DND-41 (cell line): ENCODE results near the gene ZNF281.
A peak's percentile ranks its signal among the peaks of the same experiment; 100 is the strongest.
"Not testable (repeated sequence)": the region's sequence is repeated elsewhere in the genome, so short reads cannot be mapped to it uniquely, and the experiment has no call there.

Source experiments
- ATAC-seq: fragments of 200-7000 bp; cut with Tn5 transposase; 3 replicates; pipeline ENCODE4 v1.9.1; 2021; ENCODE audit warnings: low read depth; ENCODE audit not compliant: insufficient read depth
- DNase-seq: peaks from one replicate; pipeline ENCODE4 v3.0.0-alpha.2; 2020
- H2AFZ ChIP-seq: 2 replicates; pipeline ENCODE4 v1.6.0; 2012; ENCODE audit warnings: low read depth, low read length
- H3K27ac ChIP-seq: 2 replicates; pipeline ENCODE4 v1.5.1; 2012; ENCODE audit warnings: low read length, inconsistent platforms
- H3K27me3 ChIP-seq: fragments of 200-600 bp; sonication (generic); 2 replicates; pipeline ENCODE4 v1.6.0; 2012; ENCODE audit warnings: low read length, mild to moderate bottlenecking, inconsistent platforms; ENCODE audit not compliant: insufficient read depth, poor library complexity
- H3K36me3 ChIP-seq: 2 replicates; pipeline ENCODE4 v1.5.1; 2012; ENCODE audit warnings: low read length, inconsistent platforms; ENCODE audit not compliant: insufficient read depth
- H3K4me1 ChIP-seq: 2 replicates; pipeline ENCODE4 v1.5.1; 2012; ENCODE audit warnings: mild to moderate bottlenecking, low read length; ENCODE audit not compliant: insufficient read depth
- H3K4me2 ChIP-seq: 2 replicates; pipeline ENCODE4 v1.6.0; 2012; ENCODE audit warnings: mild to moderate bottlenecking, moderate library complexity, low read length, inconsistent platforms; ENCODE audit not compliant: insufficient read depth
- H3K4me3 ChIP-seq, 2 experiments: fragments of 200-600 bp in 1 of 2; shearing (Covaris generic) in 1 of 2; 2 replicates each; pipeline ENCODE4 v1.5.1; 2012 to 2016; ENCODE audit warnings: inconsistent platforms in 2 of 2, low read length in 2 of 2, mild to moderate bottlenecking in 2 of 2, low read depth in 1 of 2, moderate library complexity in 1 of 2
- H3K79me2 ChIP-seq: 2 replicates; pipeline ENCODE4 v1.6.0; 2012; ENCODE audit warnings: low read length, inconsistent platforms; ENCODE audit not compliant: insufficient read depth
- H3K9ac ChIP-seq: 2 replicates; pipeline ENCODE4 v1.6.0; 2012; ENCODE audit warnings: low read depth, mild to moderate bottlenecking, inconsistent platforms, low read length, moderate library complexity
- H3K9me3 ChIP-seq: 2 replicates; pipeline ENCODE4 v1.5.1; 2012; ENCODE audit warnings: low read length, moderate library complexity, mild to moderate bottlenecking, inconsistent platforms; ENCODE audit not compliant: insufficient read depth, severe bottlenecking
- H4K20me1 ChIP-seq: 2 replicates; pipeline ENCODE4 v1.6.0; 2012; ENCODE audit warnings: low read length; ENCODE audit not compliant: insufficient read depth
- CTCF ChIP-seq: IDR thresholded peaks from 2 replicates; pipeline ENCODE4 v1.5.1; 2012; ENCODE audit warnings: borderline replicate concordance, low read length, moderate library complexity, mild to moderate bottlenecking; ENCODE audit not compliant: poor library complexity, severe bottlenecking; ENCODE audit errors: extremely low read depth
- EZH2 ChIP-seq: IDR thresholded peaks from 3 replicates; pipeline ENCODE4 v1.6.1; 2012; ENCODE audit warnings: borderline replicate concordance, low read depth, mild to moderate bottlenecking, moderate library complexity, low read length, inconsistent platforms; ENCODE audit not compliant: severe bottlenecking

The ZNF281 gene

GRCh38 chr1:200363264-200363933 lies 46.4 kb downstream of the ZNF281 start:
- TF ChIP-seq CTCF (no peak), EZH2 (no peak)
- Histone ChIP-seq H3K9me3 (no peaks in the 10 kb centered on the region), H3K9ac (no peak overlapping the region), H3K4me2 (no peak overlapping the region), H3K27me3 (no peaks in the 10 kb centered on the region), H3K27ac (no peak overlapping the region), H2AFZ (no peak overlapping the region), H3K4me1 (no peaks in the 10 kb centered on the region), H4K20me1 (no peaks in the 10 kb centered on the region), H3K79me2 (no peaks in the 10 kb centered on the region), H3K4me3 (no peak overlapping the region), H3K36me3 (no peaks in the 10 kb centered on the region)
- ATAC-seq (no peak), DNase-seq (no peak)

GRCh38 chr1:200362421-200362820 lies 47.4 kb downstream of the ZNF281 start:
- H3K9me3 ChIP-seq: no peaks in the 10 kb centered on the region
- H3K27me3 ChIP-seq: no peaks in the 10 kb centered on the region
- H2AFZ ChIP-seq: no peak overlapping the region
- H4K20me1 ChIP-seq: no peaks in the 10 kb centered on the region
- no peak for ATAC-seq
- H3K36me3 ChIP-seq: no peaks in the 10 kb centered on the region
- no peak for TF ChIP-seq EZH2
- TF ChIP-seq CTCF: no peak
- no peak overlapping the region for H3K4me3 ChIP-seq
- H3K79me2 ChIP-seq: no peaks in the 10 kb centered on the region
- no peak for DNase-seq
- no peak overlapping the region for H3K27ac ChIP-seq
- H3K9ac ChIP-seq: no peak overlapping the region
- H3K4me1 ChIP-seq: no peaks in the 10 kb centered on the region
- H3K4me2 ChIP-seq: no peak overlapping the region

GRCh38 chr1:200359610-200360163 lies 50.1 kb downstream of the ZNF281 start:
- no peak for TF ChIP-seq CTCF
- no peak for TF ChIP-seq EZH2
- H3K4me2 ChIP-seq: no peak overlapping the region
- ATAC-seq: peak; percentile 59; the same call in 2 of the 3 replicates

GRCh38 chr1:200357925-200358324 lies 51.9 kb downstream of the ZNF281 start:
- not testable (repeated sequence) for H3K27ac ChIP-seq, DNase-seq, H3K27me3 ChIP-seq, H3K9me3 ChIP-seq, H3K36me3 ChIP-seq, H2AFZ ChIP-seq, H3K4me3 ChIP-seq, ATAC-seq, H4K20me1 ChIP-seq, H3K4me2 ChIP-seq, H3K9ac ChIP-seq, H3K4me1 ChIP-seq, H3K79me2 ChIP-seq

More at GRCh38 chr1:200359610-200360163, 50.1 kb downstream of the ZNF281 start:
- no peaks in the 10 kb centered on the region for H3K79me2 ChIP-seq
- DNase-seq: peak; percentile 17
- no peaks in the 10 kb centered on the region for H3K9me3 ChIP-seq
- no peak overlapping the region for H2AFZ ChIP-seq
- H4K20me1 ChIP-seq: no peaks in the 10 kb centered on the region
- H3K36me3 ChIP-seq: no peaks in the 10 kb centered on the region
- no peaks in the 10 kb centered on the region for H3K27me3 ChIP-seq
- H3K27ac ChIP-seq: no peak overlapping the region
- no peaks in the 10 kb centered on the region for H3K4me1 ChIP-seq
- H3K4me3 ChIP-seq: no peak overlapping the region
- H3K9ac ChIP-seq: no peak overlapping the region
